PC-9 (cell line): ENCODE data around the gene EPHB2.

Source experiments
- EZH2 ChIP-seq: fragments of 200-600 bp; sonication (generic); IDR thresholded peaks from 2 replicates; pipeline ENCODE4 v1.8.0; 2017; ENCODE audit warnings: antibody characterized with exemption, low read depth
- TF ChIP-seq, protein P1 (sequence below): fragments of 200-600 bp; sonication (generic); conservative IDR thresholded peaks from 2 replicates; pipeline ENCODE4 v1.6.1; 2017; ENCODE audit warnings: mixed run types, antibody characterized with exemption, mild to moderate bottlenecking, moderate library complexity

DNA sequence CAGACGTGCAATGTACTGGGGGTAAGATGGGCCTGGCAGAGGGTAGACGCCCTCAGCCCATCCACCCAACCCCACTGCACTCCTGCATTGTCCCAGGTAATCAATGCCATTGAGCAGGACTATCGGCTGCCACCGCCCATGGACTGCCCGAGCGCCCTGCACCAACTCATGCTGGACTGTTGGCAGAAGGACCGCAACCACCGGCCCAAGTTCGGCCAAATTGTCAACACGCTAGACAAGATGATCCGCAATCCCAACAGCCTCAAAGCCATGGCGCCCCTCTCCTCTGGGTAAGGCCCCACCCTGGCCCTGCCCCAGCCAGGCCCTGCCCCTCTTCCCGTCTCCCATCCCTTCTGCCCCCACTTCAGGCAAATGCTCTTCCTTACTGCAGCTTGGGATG lies 199.6 kb downstream of the EPHB2 start:
- no peak for TF ChIP-seq EZH2
- TF ChIP-seq, protein P1, sequence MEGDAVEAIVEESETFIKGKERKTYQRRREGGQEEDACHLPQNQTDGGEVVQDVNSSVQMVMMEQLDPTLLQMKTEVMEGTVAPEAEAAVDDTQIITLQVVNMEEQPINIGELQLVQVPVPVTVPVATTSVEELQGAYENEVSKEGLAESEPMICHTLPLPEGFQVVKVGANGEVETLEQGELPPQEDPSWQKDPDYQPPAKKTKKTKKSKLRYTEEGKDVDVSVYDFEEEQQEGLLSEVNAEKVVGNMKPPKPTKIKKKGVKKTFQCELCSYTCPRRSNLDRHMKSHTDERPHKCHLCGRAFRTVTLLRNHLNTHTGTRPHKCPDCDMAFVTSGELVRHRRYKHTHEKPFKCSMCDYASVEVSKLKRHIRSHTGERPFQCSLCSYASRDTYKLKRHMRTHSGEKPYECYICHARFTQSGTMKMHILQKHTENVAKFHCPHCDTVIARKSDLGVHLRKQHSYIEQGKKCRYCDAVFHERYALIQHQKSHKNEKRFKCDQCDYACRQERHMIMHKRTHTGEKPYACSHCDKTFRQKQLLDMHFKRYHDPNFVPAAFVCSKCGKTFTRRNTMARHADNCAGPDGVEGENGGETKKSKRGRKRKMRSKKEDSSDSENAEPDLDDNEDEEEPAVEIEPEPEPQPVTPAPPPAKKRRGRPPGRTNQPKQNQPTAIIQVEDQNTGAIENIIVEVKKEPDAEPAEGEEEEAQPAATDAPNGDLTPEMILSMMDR: no peak
